ENCODE measurements around the gene TPMT.

TPMT gene

DNA sequence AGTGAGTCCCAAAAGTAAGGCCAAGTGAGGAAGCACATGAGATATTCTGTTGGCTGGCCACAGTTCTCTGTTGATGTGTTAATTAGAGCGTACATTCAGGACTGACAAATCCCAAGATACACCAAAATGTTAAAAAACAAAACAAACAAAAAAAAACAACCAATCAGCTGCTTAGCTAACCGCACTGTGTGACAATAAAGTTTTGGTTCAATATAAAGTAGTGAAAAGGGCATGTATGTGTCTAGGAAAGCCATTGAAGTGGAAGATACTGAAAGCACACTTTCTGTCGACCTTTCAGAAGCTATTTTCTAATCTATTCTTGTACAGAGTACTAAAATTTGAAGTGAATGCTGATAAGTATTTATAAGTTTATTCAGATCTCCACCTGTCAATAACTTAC lies 58.5 kb downstream of the TPMT start:
- H3F3A ChIP-seq (ENCODE audit: insufficient read depth, low read length), result no peaks in the 10 kb centered on the region
- H3K9me3 ChIP-seq (replicated peaks; ENCODE audit: insufficient read depth, low read length), result no peaks in the 10 kb centered on the region
- H3K4me1 ChIP-seq (ENCODE audit: low read length), result no peaks in the 10 kb centered on the region
- no peak for DNase-seq
- H3K27ac ChIP-seq (ENCODE audit: low read length), result no peak overlapping the region
- TF ChIP-seq, protein P1, sequence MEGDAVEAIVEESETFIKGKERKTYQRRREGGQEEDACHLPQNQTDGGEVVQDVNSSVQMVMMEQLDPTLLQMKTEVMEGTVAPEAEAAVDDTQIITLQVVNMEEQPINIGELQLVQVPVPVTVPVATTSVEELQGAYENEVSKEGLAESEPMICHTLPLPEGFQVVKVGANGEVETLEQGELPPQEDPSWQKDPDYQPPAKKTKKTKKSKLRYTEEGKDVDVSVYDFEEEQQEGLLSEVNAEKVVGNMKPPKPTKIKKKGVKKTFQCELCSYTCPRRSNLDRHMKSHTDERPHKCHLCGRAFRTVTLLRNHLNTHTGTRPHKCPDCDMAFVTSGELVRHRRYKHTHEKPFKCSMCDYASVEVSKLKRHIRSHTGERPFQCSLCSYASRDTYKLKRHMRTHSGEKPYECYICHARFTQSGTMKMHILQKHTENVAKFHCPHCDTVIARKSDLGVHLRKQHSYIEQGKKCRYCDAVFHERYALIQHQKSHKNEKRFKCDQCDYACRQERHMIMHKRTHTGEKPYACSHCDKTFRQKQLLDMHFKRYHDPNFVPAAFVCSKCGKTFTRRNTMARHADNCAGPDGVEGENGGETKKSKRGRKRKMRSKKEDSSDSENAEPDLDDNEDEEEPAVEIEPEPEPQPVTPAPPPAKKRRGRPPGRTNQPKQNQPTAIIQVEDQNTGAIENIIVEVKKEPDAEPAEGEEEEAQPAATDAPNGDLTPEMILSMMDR (IDR thresholded peaks at IDR 0.05; ENCODE audit: low read length), result no peak
- TF ChIP-seq EZH2 (optimal IDR thresholded peaks at IDR 0.05; ENCODE audit: low read depth, low read length) (no peak), EZH2phosphoT487 (IDR thresholded peaks at IDR 0.05; ENCODE audit: low read length) (no peak)
- H3K36me3 ChIP-seq (replicated peaks; ENCODE audit: insufficient read depth, low read length), result no peaks in the 10 kb centered on the region
- no peak overlapping the region for H2AFZ ChIP-seq (ENCODE audit: low read length)
- H3K4me2 ChIP-seq (ENCODE audit: low read depth, low read length), result no peak overlapping the region
- no peaks in the 10 kb centered on the region for H4K20me1 ChIP-seq (ENCODE audit: insufficient read depth, low read length)
- no peaks in the 10 kb centered on the region for H3K9me2 ChIP-seq (replicated peaks; ENCODE audit: insufficient read depth, low read length)
- H3K79me2 ChIP-seq (ENCODE audit: low read length), result no peaks in the 10 kb centered on the region
- no peaks in the 10 kb centered on the region for H3K27me3 ChIP-seq (replicated peaks; ENCODE audit: insufficient read depth, low read length)
- no peak overlapping the region for H3K4me3 ChIP-seq (ENCODE audit: low read length)
- H3K9ac ChIP-seq (ENCODE audit: low read length), result no peak overlapping the region

DNA sequence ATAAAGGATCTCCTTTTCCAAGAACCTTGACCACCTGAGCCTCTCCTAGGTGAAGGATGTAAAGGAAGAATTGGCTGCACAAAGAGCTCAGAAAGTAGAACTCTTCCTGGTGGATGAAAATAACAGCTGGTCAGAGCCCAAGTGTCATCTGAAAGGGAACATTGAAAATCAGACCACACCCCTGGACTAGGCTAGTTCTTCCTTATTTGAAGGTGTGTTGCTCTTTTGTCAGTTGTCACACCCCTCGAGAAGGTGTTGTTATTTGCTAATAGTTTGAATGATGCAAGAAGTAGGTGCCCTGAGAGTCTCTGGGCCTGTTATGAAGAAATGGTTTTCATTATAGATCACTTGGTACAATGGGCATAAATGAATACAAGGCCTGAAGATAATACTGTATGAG lies 63.5 kb downstream of the TPMT start:
- no peak for DNase-seq

DNA sequence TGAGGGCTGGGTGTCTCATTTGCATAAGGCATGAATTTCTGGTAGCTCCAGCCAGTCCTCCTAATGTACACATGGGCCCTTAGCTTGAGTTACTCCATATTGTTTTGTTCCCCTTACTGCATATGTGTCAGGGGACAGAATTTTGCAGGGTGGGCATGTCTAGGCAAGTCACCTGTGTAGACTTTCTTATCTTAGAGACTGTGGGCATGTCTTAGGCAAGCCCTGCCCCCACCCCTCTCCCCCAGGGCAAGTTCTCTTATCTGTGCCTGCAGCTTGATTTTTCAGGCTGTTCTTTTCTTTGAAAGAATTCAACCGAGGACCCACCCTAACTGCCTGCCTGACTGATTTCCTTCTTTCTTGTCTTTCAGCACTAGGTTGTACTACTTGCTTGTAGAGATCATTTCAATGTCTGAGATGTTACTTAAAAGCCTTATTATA lies 64.5 kb downstream of the TPMT start:
- Histone ChIP-seq H3K9me3 (replicated peaks; ENCODE audit: insufficient read depth, low read length) (no peaks in the 10 kb centered on the region), H3K79me2 (ENCODE audit: low read length) (no peaks in the 10 kb centered on the region), H3K4me1 (ENCODE audit: low read length) (no peaks in the 10 kb centered on the region), H3K9me2 (replicated peaks; ENCODE audit: insufficient read depth, low read length) (no peaks in the 10 kb centered on the region), H3K4me3 (ENCODE audit: low read length) (no peak overlapping the region), H3K27me3 (replicated peaks; ENCODE audit: insufficient read depth, low read length) (no peaks in the 10 kb centered on the region), H3K4me2 (ENCODE audit: low read depth, low read length) (no peak overlapping the region), H3F3A (ENCODE audit: insufficient read depth, low read length) (no peaks in the 10 kb centered on the region), H3K9ac (ENCODE audit: low read length) (no peak overlapping the region), H3K36me3 (replicated peaks; ENCODE audit: insufficient read depth, low read length) (no peaks in the 10 kb centered on the region), H3K27ac (ENCODE audit: low read length) (no peak overlapping the region), H2AFZ (ENCODE audit: low read length) (no peak overlapping the region), H4K20me1 (ENCODE audit: insufficient read depth, low read length) (no peaks in the 10 kb centered on the region)
- DNase-seq, result no peak
- TF ChIP-seq, protein P1 (IDR thresholded peaks at IDR 0.05; ENCODE audit: low read length), result no peak
- no peak for TF ChIP-seq EZH2phosphoT487 (IDR thresholded peaks at IDR 0.05; ENCODE audit: low read length)
- no peak for TF ChIP-seq EZH2 (optimal IDR thresholded peaks at IDR 0.05; ENCODE audit: low read depth, low read length)

More for the DNA sequence above, 63.5 kb downstream of the TPMT start:
- Histone ChIP-seq H3K9me2 (replicated peaks; ENCODE audit: insufficient read depth, low read length) (no peaks in the 10 kb centered on the region), H3F3A (ENCODE audit: insufficient read depth, low read length) (no peaks in the 10 kb centered on the region), H3K27ac (ENCODE audit: low read length) (no peak overlapping the region), H3K27me3 (replicated peaks; ENCODE audit: insufficient read depth, low read length) (no peaks in the 10 kb centered on the region), H3K9me3 (replicated peaks; ENCODE audit: insufficient read depth, low read length) (no peaks in the 10 kb centered on the region), H3K9ac (ENCODE audit: low read length) (no peak overlapping the region), H3K4me2 (ENCODE audit: low read depth, low read length) (no peak overlapping the region), H3K4me3 (ENCODE audit: low read length) (no peak overlapping the region), H4K20me1 (ENCODE audit: insufficient read depth, low read length) (no peaks in the 10 kb centered on the region), H3K36me3 (replicated peaks; ENCODE audit: insufficient read depth, low read length) (no peaks in the 10 kb centered on the region), H2AFZ (ENCODE audit: low read length) (no peak overlapping the region), H3K79me2 (ENCODE audit: low read length) (no peaks in the 10 kb centered on the region), H3K4me1 (ENCODE audit: low read length) (no peaks in the 10 kb centered on the region)
- TF ChIP-seq, protein P1 (IDR thresholded peaks at IDR 0.05; ENCODE audit: low read length), result no peak
- TF ChIP-seq EZH2 (optimal IDR thresholded peaks at IDR 0.05; ENCODE audit: low read depth, low read length) (no peak), EZH2phosphoT487 (IDR thresholded peaks at IDR 0.05; ENCODE audit: low read length) (no peak)
